ENCODE results near the gene ARMC6.
"Not testable (repeated sequence)": the region's sequence is repeated elsewhere in the genome, so short reads cannot be mapped to it uniquely, and the experiment has no call there.

ARMC6 gene

GRCh38 chr19:19106056-19106551 lies 72.7 kb downstream of the ARMC6 start:
- peak overlapping the region; percentile 42 for H3K4me2 ChIP-seq (ENCODE audit: low read depth, low read length, poor library complexity, severe bottlenecking)
- no peaks in the 10 kb centered on the region for H3K36me3 ChIP-seq (ENCODE audit: low read length)
- H3K9me2 ChIP-seq (replicated peaks; ENCODE audit: insufficient read depth, low read length), result no peaks in the 10 kb centered on the region
- no peak overlapping the region for H3K27ac ChIP-seq (ENCODE audit: low read depth, low read length)
- H3K79me2 ChIP-seq (ENCODE audit: insufficient read depth, low read length), result no peaks in the 10 kb centered on the region
- no peaks in the 10 kb centered on the region for H3K27me3 ChIP-seq (ENCODE audit: low read length)
- peak overlapping the region; percentile 36 for H2AFZ ChIP-seq (ENCODE audit: low read depth, low read length, severe bottlenecking)
- H3F3A ChIP-seq (ENCODE audit: insufficient read depth), result no peaks in the 10 kb centered on the region
- H3K9ac ChIP-seq (ENCODE audit: low read length), result no peak overlapping the region
- no peaks in the 10 kb centered on the region for H4K20me1 ChIP-seq (ENCODE audit: low read depth, low read length)
- no peak overlapping the region for H3K4me3 ChIP-seq (ENCODE audit: insufficient read depth, low read length, poor library complexity, severe bottlenecking)
- TF ChIP-seq EZH2phosphoT487 (conservative IDR thresholded peaks at IDR 0.05; ENCODE audit: low read length), result no peak
- TF ChIP-seq CTCF (IDR thresholded peaks at IDR 0.05; ENCODE audit: insufficient read depth, low read length, poor library complexity, severe bottlenecking), result no peak
- no peaks in the 10 kb centered on the region for H3K9me3 ChIP-seq (ENCODE audit: insufficient read depth, low read length)

GRCh38 chr19:19106938-19107337 lies 73.5 kb downstream of the ARMC6 start:
- not testable (repeated sequence) for H3F3A ChIP-seq (ENCODE audit: insufficient read depth); H2AFZ ChIP-seq (ENCODE audit: low read depth, low read length, severe bottlenecking); H3K27me3 ChIP-seq (ENCODE audit: low read length); H3K79me2 ChIP-seq (ENCODE audit: insufficient read depth, low read length); H3K9ac ChIP-seq (ENCODE audit: low read length); H3K4me3 ChIP-seq (ENCODE audit: insufficient read depth, low read length, poor library complexity, severe bottlenecking); H3K4me2 ChIP-seq (ENCODE audit: low read depth, low read length, poor library complexity, severe bottlenecking); H3K36me3 ChIP-seq (ENCODE audit: low read length); H3K9me3 ChIP-seq (ENCODE audit: insufficient read depth, low read length); H3K27ac ChIP-seq (ENCODE audit: low read depth, low read length); H3K9me2 ChIP-seq (replicated peaks; ENCODE audit: insufficient read depth, low read length); H4K20me1 ChIP-seq (ENCODE audit: low read depth, low read length)

- Histone ChIP-seq H3F3A (ENCODE audit: insufficient read depth) (no peaks in the 10 kb centered on the region), H3K9me2 (replicated peaks; ENCODE audit: insufficient read depth, low read length) (no peaks in the 10 kb centered on the region), H3K9me3 (ENCODE audit: insufficient read depth, low read length) (no peaks in the 10 kb centered on the region), H3K79me2 (ENCODE audit: insufficient read depth, low read length) (no peaks in the 10 kb centered on the region), H3K27ac (ENCODE audit: low read depth, low read length) (no peak overlapping the region), H3K4me3 (ENCODE audit: insufficient read depth, low read length, poor library complexity, severe bottlenecking) (no peak overlapping the region), H3K27me3 (ENCODE audit: low read length) (no peaks in the 10 kb centered on the region), H3K36me3 (ENCODE audit: low read length) (no peaks in the 10 kb centered on the region), H4K20me1 (ENCODE audit: low read depth, low read length) (no peaks in the 10 kb centered on the region), H3K4me2 (ENCODE audit: low read depth, low read length, poor library complexity, severe bottlenecking) (no peak overlapping the region), H2AFZ (ENCODE audit: low read depth, low read length, severe bottlenecking) (no peak overlapping the region), H3K9ac (ENCODE audit: low read length) (no peak overlapping the region)
- TF ChIP-seq EZH2phosphoT487 (conservative IDR thresholded peaks at IDR 0.05; ENCODE audit: low read length) (no peak), CTCF (IDR thresholded peaks at IDR 0.05; ENCODE audit: insufficient read depth, low read length, poor library complexity, severe bottlenecking) (no peak)
Measured at GRCh38 chr19:19107654-19108053, 74.3 kb downstream of the ARMC6 start.

Data from SU-DHL-6 (cell line).